IMR-90 (cell line): ENCODE data around the gene CFAP126. TPM values are rescaled to one million over a fixed set of nuclear protein-coding genes. Genes with fewer than 3 reads are reported as not detected.

Experiments used
- ATAC-seq: fragments of 200-7000 bp; cut with Tn5 transposase; 2 replicates; pipeline ENCODE4 v1.9.1; 2020; ENCODE audit warnings: low read depth, mild to moderate bottlenecking, moderate library complexity
- BruUV-seq: library from RNA; stranded (reverse); fragments of 400-500 nt; replicated peaks from 2 replicates; lab custom pipeline; 2021; lab: Mats Ljungman, UMichigan
- CTCF ChIA-PET: fragments of 300-600 bp; formaldehyde crosslinking; extraction: SDS; loops from one replicate; lab custom pipeline; 2021; ENCODE audit warnings: antibody characterized with exemption; lab: Yijun Ruan, JAX
- POLR2A ChIA-PET: fragments of 300-600 bp; sonication (Branson Sonifier 250); formaldehyde crosslinking; loops from one replicate; lab custom pipeline; 2022; ENCODE audit warnings: antibody characterized with exemption; ENCODE audit not compliant: unreplicated experiment; lab: Charles Lee
- DNase-seq: peaks from one replicate; pipeline ENCODE4 v3.0.0; 2013
- H2AFZ ChIP-seq: replicated peaks from 2 replicates; pipeline ENCODE3; 2013; ENCODE audit warnings: low read length, mild to moderate bottlenecking; ENCODE audit not compliant: poor library complexity
- H2AK5ac ChIP-seq: 2 replicates; pipeline ENCODE4 v1.6.1; 2013; ENCODE audit warnings: low read depth, low read length, inconsistent platforms
- H2AK9ac ChIP-seq: replicated peaks from 2 replicates; pipeline ENCODE3; 2013; ENCODE audit warnings: mild to moderate bottlenecking, low read depth, low read length, moderate library complexity; ENCODE audit not compliant: poor library complexity
- H2BK120ac ChIP-seq: 2 replicates; pipeline ENCODE4 v1.6.1; 2013; ENCODE audit warnings: low read depth, low read length, inconsistent platforms
- H2BK15ac ChIP-seq: 3 replicates; pipeline ENCODE4 v1.6.1; 2013; ENCODE audit warnings: low read depth, low read length, inconsistent platforms
- H2BK20ac ChIP-seq: 2 replicates; pipeline ENCODE4 v1.6.1; 2013; ENCODE audit warnings: low read depth, mild to moderate bottlenecking, inconsistent platforms, low read length, moderate library complexity
- H2BK5ac ChIP-seq: 2 replicates; pipeline ENCODE4 v1.6.1; 2013; ENCODE audit warnings: mild to moderate bottlenecking, low read depth, low read length, inconsistent platforms; ENCODE audit not compliant: poor library complexity, severe bottlenecking
- H3K14ac ChIP-seq: replicated peaks from 2 replicates; pipeline ENCODE4 v1.6.1; 2013; ENCODE audit warnings: low read depth, low read length, inconsistent platforms
- H3K18ac ChIP-seq: 2 replicates; pipeline ENCODE4 v1.6.1; 2013; ENCODE audit warnings: low read depth, low read length, control low read depth
- H3K23ac ChIP-seq: 2 replicates; pipeline ENCODE4 v1.6.1; 2013; ENCODE audit warnings: low read depth, low read length, inconsistent platforms
- H3K27ac ChIP-seq: 2 replicates; pipeline ENCODE4 v1.5.1; 2013; ENCODE audit warnings: mild to moderate bottlenecking, control low read depth, low read length; ENCODE audit not compliant: insufficient read depth
- H3K27me3 ChIP-seq: 2 replicates; pipeline ENCODE4 v1.6.1; 2013; ENCODE audit warnings: low read length; ENCODE audit not compliant: control insufficient read depth, insufficient read depth
- H3K36me3 ChIP-seq: 2 replicates; pipeline ENCODE4 v1.6.1; 2013; ENCODE audit warnings: low read length, mixed read lengths; ENCODE audit not compliant: control insufficient read depth, insufficient read depth
- H3K4ac ChIP-seq: 2 replicates; pipeline ENCODE4 v1.6.1; 2013; ENCODE audit warnings: low read depth, low read length, inconsistent platforms
- H3K4me1 ChIP-seq: 2 replicates; pipeline ENCODE4 v1.6.1; 2013; ENCODE audit warnings: low read length, mixed read lengths; ENCODE audit not compliant: control insufficient read depth, insufficient read depth
- H3K4me2 ChIP-seq: 2 replicates; pipeline ENCODE4 v1.6.1; 2013; ENCODE audit warnings: low read depth, mild to moderate bottlenecking, control low read depth, low read length, moderate library complexity
- H3K4me3 ChIP-seq: 2 replicates; pipeline ENCODE4 v1.5.1; 2013; ENCODE audit warnings: low read depth, mild to moderate bottlenecking, control low read depth, low read length, moderate library complexity; ENCODE audit not compliant: insufficient read depth
- H3K56ac ChIP-seq: 2 replicates; pipeline ENCODE4 v1.6.1; 2013; ENCODE audit warnings: low read length, inconsistent platforms; ENCODE audit not compliant: insufficient read depth; ENCODE audit errors: extremely low read depth
- H3K79me1 ChIP-seq, 2 experiments: 2 replicates each; pipeline ENCODE4 v1.6.1; 2013; ENCODE audit warnings: low read length in 2 of 2, inconsistent platforms in 1 of 2, low read depth in 1 of 2
- H3K9ac ChIP-seq: 2 replicates; pipeline ENCODE4 v1.6.1; 2013; ENCODE audit warnings: low read depth, low read length, control low read depth
- H3K9me1 ChIP-seq: 2 replicates; pipeline ENCODE4 v1.6.1; 2013; ENCODE audit warnings: low read length, inconsistent platforms; ENCODE audit not compliant: insufficient read depth
- H3K9me3 ChIP-seq: 2 replicates; pipeline ENCODE4 v1.6.1; 2013; ENCODE audit warnings: low read length; ENCODE audit not compliant: control insufficient read depth, insufficient read depth
- H4K20me1 ChIP-seq: 2 replicates; pipeline ENCODE4 v1.6.1; 2013; ENCODE audit warnings: low read length, inconsistent platforms; ENCODE audit not compliant: insufficient read depth
- H4K5ac ChIP-seq: 2 replicates; pipeline ENCODE4 v1.6.1; 2013; ENCODE audit warnings: mild to moderate bottlenecking, low read depth, low read length, control low read depth
- H4K8ac ChIP-seq, 2 experiments: 2 replicates each; pipeline ENCODE4 v1.6.1; 2013; ENCODE audit warnings: low read depth in 2 of 2, low read length in 2 of 2, control low read depth in 1 of 2, inconsistent platforms in 1 of 2
- H4K91ac ChIP-seq: 2 replicates; pipeline ENCODE4 v1.6.1; 2013; ENCODE audit warnings: low read depth, low read length, inconsistent platforms; ENCODE audit not compliant: insufficient read depth
- CHD1 ChIP-seq: IDR thresholded peaks from 2 replicates; pipeline ENCODE4 v1.6.1; 2012; ENCODE audit warnings: low read depth, low read length, improper control_type of control experiment
- FOS ChIP-seq: fragments of 150-350 bp; IDR thresholded peaks from 2 replicates; pipeline ENCODE4 v1.6.1; 2016; ENCODE audit warnings: low read depth, low read length
- MAFK ChIP-seq: IDR thresholded peaks from 2 replicates; pipeline ENCODE4 v1.6.1; 2012; ENCODE audit warnings: low read depth, low read length, improper control_type of control experiment
- MAZ ChIP-seq: IDR thresholded peaks from 2 replicates; pipeline ENCODE4 v1.6.1; 2012; ENCODE audit warnings: low read depth, mild to moderate bottlenecking, low read length, improper control_type of control experiment, moderate library complexity, borderline replicate concordance
- MXI1 ChIP-seq: IDR thresholded peaks from 2 replicates; pipeline ENCODE4 v1.6.1; 2012; ENCODE audit warnings: low read depth, mild to moderate bottlenecking, low read length, moderate library complexity, borderline replicate concordance
- POLR2A ChIP-seq: IDR thresholded peaks from 2 replicates; pipeline ENCODE4 v1.6.1; 2012; ENCODE audit warnings: mild to moderate bottlenecking, low read depth, low read length
- whole genome bisulfite sequencing, 2 experiments: methylation state at CpG; one replicate each; pipeline versions ENCODE4 v1.1.5 to v1.1.7; 2013; ENCODE audit warnings: missing lambda C conversion rate in 2 of 2; ENCODE audit not compliant: insufficient read length in 1 of 2; ENCODE audit errors: extremely low coverage in 2 of 2; 5-methylcytosine and 5-hydroxymethylcytosine counted together
- dilution Hi-C: fragments of 300-500 bp; cut with HindIII; formaldehyde crosslinking; loops from one replicate; pipeline ENCODE4 v1.14.3; 2018; ENCODE audit warnings: low sequenced_read_pairs; ENCODE audit not compliant: unreplicated experiment
- in situ Hi-C: fragments of 300-500 bp; cut with MboI; formaldehyde crosslinking; loops from 3 replicates; pipeline ENCODE4 v1.14.3; 2019; ENCODE audit warnings: low sequenced_read_pairs, inconsistent platforms, mixed read lengths
- intact Hi-C: fragments of 100-400 bp; cut with micrococcal nuclease; formaldehyde crosslinking; loops from 2 replicates; pipeline ENCODE4 v1.10.0; 2022
- polyA plus RNA-seq, 3 experiments: library from polyadenylated mRNA; depleted of rRNA; stranded (reverse); fragments of >200 nt; gene quantifications; 2 replicates each; pipeline ENCODE4 v1.2.3, GENCODE V29; 2012; ENCODE audit warnings: low replicate concordance in 1 of 3
- total RNA-seq: library from RNA; depleted of rRNA; stranded (reverse); fragments of >200 nt; gene quantifications from 2 replicates; pipeline ENCODE4 v1.2.3, GENCODE V29; 2012
- TF ChIP-seq, protein P1 (sequence below): conservative IDR thresholded peaks from 2 replicates; pipeline ENCODE4 v1.5.1; 2012; ENCODE audit warnings: mild to moderate bottlenecking, low read depth, low read length, improper control_type of control experiment
- TF ChIP-seq, protein P2 (sequence below): fragments of 150-350 bp; IDR thresholded peaks from 2 replicates; pipeline ENCODE4 v1.6.1; 2017; ENCODE audit warnings: mild to moderate bottlenecking, antibody characterized with exemption, low read length, low read depth

CFAP126 gene
- total and polyA plus RNA-seq, 2 of the 4 experiments (the other 2 are of a cell fraction): not detected

DNA sequence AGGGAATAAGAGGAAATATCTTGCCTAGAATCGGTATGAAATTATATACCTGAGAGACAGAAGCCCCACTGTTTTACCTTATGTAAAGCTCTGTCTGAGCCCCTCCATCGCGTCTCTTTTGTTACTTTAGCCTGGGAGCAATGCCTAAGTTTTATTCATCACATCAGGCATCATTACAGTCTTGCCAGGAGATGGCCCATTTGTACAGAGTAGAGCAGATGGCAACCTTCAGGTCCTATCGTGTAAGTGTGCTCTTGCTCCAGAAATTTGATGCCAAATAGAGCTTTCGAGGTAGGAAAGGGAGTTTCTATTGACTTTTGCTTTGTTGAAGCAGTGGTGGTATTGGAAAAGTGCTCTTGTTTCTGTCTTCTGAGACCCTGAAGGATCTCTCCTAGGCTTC, 24.9 kb downstream of the CFAP126 start:
- BruUV-seq: no TSS peak
- intact Hi-C loops: no loop called here
- no peak overlapping the region for H3K27ac ChIP-seq
- no peaks in the 10 kb centered on the region for H4K20me1 ChIP-seq
- H4K8ac ChIP-seq: no peak overlapping the region
- no peak for ATAC-seq
- TF ChIP-seq CHD1: no peak
- TF ChIP-seq MAFK: no peak
- no peak for TF ChIP-seq MAZ
- TF ChIP-seq FOS: no peak
- TF ChIP-seq, protein P1, sequence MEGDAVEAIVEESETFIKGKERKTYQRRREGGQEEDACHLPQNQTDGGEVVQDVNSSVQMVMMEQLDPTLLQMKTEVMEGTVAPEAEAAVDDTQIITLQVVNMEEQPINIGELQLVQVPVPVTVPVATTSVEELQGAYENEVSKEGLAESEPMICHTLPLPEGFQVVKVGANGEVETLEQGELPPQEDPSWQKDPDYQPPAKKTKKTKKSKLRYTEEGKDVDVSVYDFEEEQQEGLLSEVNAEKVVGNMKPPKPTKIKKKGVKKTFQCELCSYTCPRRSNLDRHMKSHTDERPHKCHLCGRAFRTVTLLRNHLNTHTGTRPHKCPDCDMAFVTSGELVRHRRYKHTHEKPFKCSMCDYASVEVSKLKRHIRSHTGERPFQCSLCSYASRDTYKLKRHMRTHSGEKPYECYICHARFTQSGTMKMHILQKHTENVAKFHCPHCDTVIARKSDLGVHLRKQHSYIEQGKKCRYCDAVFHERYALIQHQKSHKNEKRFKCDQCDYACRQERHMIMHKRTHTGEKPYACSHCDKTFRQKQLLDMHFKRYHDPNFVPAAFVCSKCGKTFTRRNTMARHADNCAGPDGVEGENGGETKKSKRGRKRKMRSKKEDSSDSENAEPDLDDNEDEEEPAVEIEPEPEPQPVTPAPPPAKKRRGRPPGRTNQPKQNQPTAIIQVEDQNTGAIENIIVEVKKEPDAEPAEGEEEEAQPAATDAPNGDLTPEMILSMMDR: no peak
- TF ChIP-seq, protein P2, sequence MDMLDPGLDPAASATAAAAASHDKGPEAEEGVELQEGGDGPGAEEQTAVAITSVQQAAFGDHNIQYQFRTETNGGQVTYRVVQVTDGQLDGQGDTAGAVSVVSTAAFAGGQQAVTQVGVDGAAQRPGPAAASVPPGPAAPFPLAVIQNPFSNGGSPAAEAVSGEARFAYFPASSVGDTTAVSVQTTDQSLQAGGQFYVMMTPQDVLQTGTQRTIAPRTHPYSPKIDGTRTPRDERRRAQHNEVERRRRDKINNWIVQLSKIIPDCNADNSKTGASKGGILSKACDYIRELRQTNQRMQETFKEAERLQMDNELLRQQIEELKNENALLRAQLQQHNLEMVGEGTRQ: no peak
- no peak for TF ChIP-seq POLR2A
- TF ChIP-seq MXI1: no peak
- 80% methylated on average over 1 of the region's 5 CpGs; no CpG with 5 or more reads in 1 of the 2 experiments for WGBS, 2 experiments
- in situ Hi-C loops: no loop called here
- no peak overlapping the region for H2BK5ac ChIP-seq
- H2BK20ac ChIP-seq: no peak overlapping the region
- H3K9me1 ChIP-seq: no peaks in the 10 kb centered on the region
- H2AK9ac ChIP-seq: no peak overlapping the region
- H3K14ac ChIP-seq: no peak overlapping the region
- no peak overlapping the region for H4K5ac ChIP-seq
- no peak for DNase-seq
- no peak overlapping the region for H3K23ac ChIP-seq
- H3K56ac ChIP-seq: no peak overlapping the region
- H2AK5ac ChIP-seq: no peak overlapping the region
- no peak overlapping the region for H3K4me2 ChIP-seq
- no peak overlapping the region for H2BK15ac ChIP-seq
- no peak overlapping the region for H4K91ac ChIP-seq
- ChIA-PET CTCF (interaction anchor here (1.5 kb wide), 1 partner anchor 141 kb away, joined by 3 read pairs; the partner anchor contains the start of gene NDUFS2), POLR2A (no interaction called here)
- no peak overlapping the region for H3K4me3 ChIP-seq
- H3K4me1 ChIP-seq: no peaks in the 10 kb centered on the region
- H3K9ac ChIP-seq: no peak overlapping the region
- H3K27me3 ChIP-seq: no peaks in the 10 kb centered on the region
- no peak overlapping the region for H2AFZ ChIP-seq
- H3K18ac ChIP-seq: no peak overlapping the region
- H3K4ac ChIP-seq: no peak overlapping the region
- H3K9me3 ChIP-seq: no peaks in the 10 kb centered on the region
- no peak overlapping the region for H2BK120ac ChIP-seq
- dilution Hi-C loops: no loop called here
- peaks cover 17% of the 10 kb centered on the region for H3K36me3 ChIP-seq
- H3K79me1 ChIP-seq: peaks cover 0 to 5% of the 10 kb centered on the region in 2 experiments; a peak in 2 of 4 replicates
